ENCODE measurements around the gene ADAMTSL4. TPM values are rescaled to one million over a fixed set of nuclear protein-coding genes. Genes with fewer than 3 reads are reported as not detected.

ADAMTSL4 gene
- total RNA-seq, 4 donors from 2014 or later, result 27.1 to 66.5 (median 36.3) TPM

DNA sequence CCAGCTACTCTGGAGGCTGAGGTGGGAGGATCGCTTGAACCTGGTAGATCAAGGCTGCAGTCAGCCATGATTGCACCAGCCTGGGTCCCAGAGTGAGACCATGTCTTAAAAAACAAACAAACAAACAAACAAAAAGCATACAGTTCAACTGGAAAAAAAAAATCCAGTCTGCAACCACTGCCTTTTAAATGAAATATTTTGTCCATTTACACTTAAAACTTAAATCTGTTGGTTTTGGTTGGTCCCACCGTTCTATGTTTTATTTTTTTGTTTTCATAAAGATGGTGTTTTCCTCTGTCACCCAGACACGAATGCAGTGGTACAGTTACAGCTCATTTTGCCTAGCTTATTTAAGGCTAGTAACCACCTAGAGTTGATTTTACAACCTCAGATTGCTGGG is 23.9 kb upstream of the ADAMTSL4 start:
- Histone ChIP-seq H3K36me3 (no peaks in the 10 kb centered on the region), H3K4me1 (peaks cover 0 to 13% (median 3%) of the 10 kb centered on the region in 3 donors), H3K9me3 (no peaks in the 10 kb centered on the region), H3K27ac (no peak overlapping the region), H3K27me3 (no peaks in the 10 kb centered on the region), H3K4me3 (no peak overlapping the region)
- 86 to 87% methylated on average over 2 to 3 of the region's 3 CpGs for WGBS, 2 donors (ENCODE audit: low coverage in 1 of 2)
- ATAC-seq, result no peak
- TF ChIP-seq POLR2AphosphoS5 (IDR thresholded peaks at IDR 0.05), result no peak
- TF ChIP-seq EP300 (IDR thresholded peaks at IDR 0.05), result no peak
- TF ChIP-seq, protein P1, sequence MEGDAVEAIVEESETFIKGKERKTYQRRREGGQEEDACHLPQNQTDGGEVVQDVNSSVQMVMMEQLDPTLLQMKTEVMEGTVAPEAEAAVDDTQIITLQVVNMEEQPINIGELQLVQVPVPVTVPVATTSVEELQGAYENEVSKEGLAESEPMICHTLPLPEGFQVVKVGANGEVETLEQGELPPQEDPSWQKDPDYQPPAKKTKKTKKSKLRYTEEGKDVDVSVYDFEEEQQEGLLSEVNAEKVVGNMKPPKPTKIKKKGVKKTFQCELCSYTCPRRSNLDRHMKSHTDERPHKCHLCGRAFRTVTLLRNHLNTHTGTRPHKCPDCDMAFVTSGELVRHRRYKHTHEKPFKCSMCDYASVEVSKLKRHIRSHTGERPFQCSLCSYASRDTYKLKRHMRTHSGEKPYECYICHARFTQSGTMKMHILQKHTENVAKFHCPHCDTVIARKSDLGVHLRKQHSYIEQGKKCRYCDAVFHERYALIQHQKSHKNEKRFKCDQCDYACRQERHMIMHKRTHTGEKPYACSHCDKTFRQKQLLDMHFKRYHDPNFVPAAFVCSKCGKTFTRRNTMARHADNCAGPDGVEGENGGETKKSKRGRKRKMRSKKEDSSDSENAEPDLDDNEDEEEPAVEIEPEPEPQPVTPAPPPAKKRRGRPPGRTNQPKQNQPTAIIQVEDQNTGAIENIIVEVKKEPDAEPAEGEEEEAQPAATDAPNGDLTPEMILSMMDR (IDR thresholded peaks at IDR 0.05), result no peak
- TF ChIP-seq POLR2A (IDR thresholded peaks at IDR 0.05), result no peak

DNA sequence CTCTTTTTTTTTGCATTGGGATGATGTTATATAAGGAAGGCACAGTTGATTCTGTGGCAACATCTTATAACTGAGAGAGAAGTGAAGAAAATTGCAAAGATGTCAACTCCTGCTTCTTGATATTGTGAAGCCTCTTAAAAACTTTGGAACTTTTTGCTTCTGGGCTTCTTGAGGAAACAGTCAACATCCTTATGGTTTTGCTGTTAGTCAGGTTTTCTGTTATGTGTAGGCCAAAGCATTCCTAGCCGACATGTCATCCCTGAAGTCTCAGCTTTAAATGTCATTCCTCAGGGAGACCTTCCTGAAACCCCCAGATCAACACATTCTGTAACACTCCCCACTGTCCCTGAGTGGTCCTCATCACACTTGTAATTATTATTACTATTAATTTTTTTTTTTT is 21.0 kb upstream of the ADAMTSL4 start:
- Histone ChIP-seq H3K36me3 (no peaks in the 10 kb centered on the region), H3K4me1 (peaks cover 0 to 29% (median 9%) of the 10 kb centered on the region in 3 donors), H3K9me3 (no peaks in the 10 kb centered on the region), H3K27me3 (no peaks in the 10 kb centered on the region), H3K4me3 (no peak overlapping the region), H3K27ac (no peak overlapping the region)
- 57 to 100% methylated on average over 1 of the region's 1 CpG for WGBS, 2 donors (ENCODE audit: low coverage in 1 of 2)
- TF ChIP-seq POLR2AphosphoS5 (IDR thresholded peaks at IDR 0.05) (no peak), EP300 (IDR thresholded peaks at IDR 0.05) (no peak), POLR2A (IDR thresholded peaks at IDR 0.05) (no peak)
- TF ChIP-seq, protein P1 (IDR thresholded peaks at IDR 0.05), result no peak
- no peak for ATAC-seq

DNA sequence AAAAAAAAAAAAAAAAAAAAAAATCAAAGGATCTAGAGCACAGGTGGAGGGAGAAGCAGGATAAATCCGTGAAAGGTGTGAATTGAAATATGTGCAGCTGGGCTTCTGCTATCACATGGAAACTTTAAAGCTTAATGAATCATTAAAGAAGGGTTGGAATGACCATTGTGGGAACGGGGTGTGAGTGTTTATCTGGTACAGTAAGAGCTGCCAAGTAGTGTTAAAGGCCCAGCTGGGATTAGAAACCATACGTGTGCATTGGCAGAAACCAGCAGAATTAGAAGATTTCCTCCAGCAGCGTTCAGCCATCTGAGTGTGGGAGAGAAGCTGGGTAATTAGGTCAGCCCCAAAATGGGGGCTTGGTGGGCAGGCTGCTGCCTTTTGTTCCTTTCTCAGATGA is 20.2 kb upstream of the ADAMTSL4 start:
- Histone ChIP-seq H3K4me1 (peaks cover 0 to 34% (median 9%) of the 10 kb centered on the region in 3 donors), H3K27me3 (no peaks in the 10 kb centered on the region), H3K9me3 (no peaks in the 10 kb centered on the region), H3K36me3 (no peaks in the 10 kb centered on the region), H3K4me3 (no peak overlapping the region), H3K27ac (peak overlapping the region in 3 of 4 donors; percentile 64 to 70 (median 67))
- no peak for TF ChIP-seq POLR2AphosphoS5 (IDR thresholded peaks at IDR 0.05)
- TF ChIP-seq, protein P1 (IDR thresholded peaks at IDR 0.05), result no peak
- TF ChIP-seq POLR2A (IDR thresholded peaks at IDR 0.05), result no peak
- no peak for TF ChIP-seq EP300 (IDR thresholded peaks at IDR 0.05)
- WGBS, 2 donors (ENCODE audit: low coverage in 1 of 2), result 0 to 8% methylated on average over 2 to 4 of the region's 4 CpGs
- ATAC-seq, result no peak

DNA sequence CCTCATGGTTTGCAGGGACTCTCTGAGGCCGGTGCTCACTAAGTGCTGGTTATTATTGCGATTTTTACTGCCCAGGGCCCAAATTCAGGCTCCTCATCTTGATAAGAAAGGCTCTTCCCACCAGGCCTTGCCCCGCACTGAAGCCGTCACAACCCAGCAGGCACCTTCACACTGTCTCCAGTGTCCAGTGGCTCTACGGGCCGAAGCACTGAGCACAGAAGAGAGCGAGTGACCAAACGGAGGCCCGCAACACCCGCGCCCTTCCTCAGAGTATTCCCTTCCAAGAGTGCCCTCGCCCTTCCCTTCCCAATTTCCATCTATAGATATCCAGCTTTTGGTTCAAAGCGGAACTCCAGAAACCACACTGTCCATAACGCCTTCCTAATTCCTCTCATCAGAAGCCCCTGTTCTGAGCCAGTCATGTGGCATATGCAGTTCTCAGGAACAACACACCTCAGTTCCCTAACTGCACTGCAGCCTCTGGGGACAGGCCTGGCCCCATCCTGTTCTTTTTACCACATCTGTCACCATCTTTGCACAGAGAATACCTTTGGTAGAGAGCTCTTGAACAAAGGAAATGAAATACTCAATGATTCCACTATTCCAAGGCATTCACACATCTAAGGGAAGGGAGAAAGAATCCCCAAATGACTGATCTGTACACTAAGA is 18.6 kb upstream of the ADAMTSL4 start:
- Histone ChIP-seq H3K36me3 (no peaks in the 10 kb centered on the region), H3K4me1 (peaks cover 0 to 48% (median 9%) of the 10 kb centered on the region in 3 donors), H3K27me3 (no peaks in the 10 kb centered on the region), H3K27ac (peak overlapping the region in 1 of 4 donors; percentile 84), H3K4me3 (no peak overlapping the region), H3K9me3 (no peaks in the 10 kb centered on the region)
- TF ChIP-seq, protein P1 (IDR thresholded peaks at IDR 0.05), result no peak
- TF ChIP-seq POLR2A (IDR thresholded peaks at IDR 0.05), result no peak
- TF ChIP-seq POLR2AphosphoS5 (IDR thresholded peaks at IDR 0.05), result no peak
- TF ChIP-seq EP300 (IDR thresholded peaks at IDR 0.05), result no peak
- WGBS, 2 donors (ENCODE audit: low coverage in 1 of 2), result 92 to 93% methylated on average over 8 to 13 of the region's 14 CpGs
- no peak for ATAC-seq

DNA sequence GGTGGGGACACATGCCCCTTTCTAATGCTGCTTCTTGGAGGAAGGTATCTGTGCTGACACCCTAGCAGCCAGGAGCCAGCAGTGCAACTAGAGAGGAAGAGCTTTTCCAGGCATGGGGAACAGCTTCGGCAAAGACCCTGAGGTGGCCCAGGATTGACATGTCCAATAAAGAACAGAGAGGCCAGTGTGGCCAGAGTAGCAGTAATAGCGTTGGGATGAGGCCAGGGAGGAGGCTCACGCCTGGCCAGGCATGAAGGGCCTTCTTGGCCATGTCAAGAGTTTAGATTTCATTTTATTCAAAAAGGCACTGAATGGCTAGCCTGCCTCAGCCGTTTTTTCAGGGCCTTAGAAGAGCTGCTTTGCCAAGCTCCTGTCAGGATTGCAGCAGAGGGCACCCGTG is 16.3 kb upstream of the ADAMTSL4 start:
- Histone ChIP-seq H3K27me3 (no peaks in the 10 kb centered on the region), H3K27ac (peak overlapping the region; percentile 62 to 85 (median 82)), H3K4me1 (peaks cover 0 to 62% (median 9%) of the 10 kb centered on the region in 3 donors), H3K36me3 (no peaks in the 10 kb centered on the region), H3K4me3 (no peak overlapping the region), H3K9me3 (no peaks in the 10 kb centered on the region)
- no peak for ATAC-seq
- 13 to 23% methylated on average over 3 to 4 of the region's 5 CpGs for WGBS, 2 donors (ENCODE audit: low coverage in 1 of 2)
- TF ChIP-seq EP300 (IDR thresholded peaks at IDR 0.05) (no peak), POLR2A (IDR thresholded peaks at IDR 0.05) (no peak)
- TF ChIP-seq, protein P1 (IDR thresholded peaks at IDR 0.05), result peak in 1 of 4 experiments; percentile 6
